ENCODE results near the gene ZFP36L1.
A peak's percentile ranks its signal among the peaks of the same experiment; 100 is the strongest.

ZFP36L1 gene

GRCh38 chr14:68819260-68819691, 26.4 kb upstream of the ZFP36L1 start:
- Histone ChIP-seq H4K20me1 (ENCODE audit: control insufficient read depth, insufficient read depth, low read depth, low read length) (no peaks in the 10 kb centered on the region), H3K4me1 (ENCODE audit: control insufficient read depth, low read length) (peaks cover 94% of the 10 kb centered on the region), H3K9me3 (ENCODE audit: control insufficient read depth, insufficient read depth, low read length) (no peaks in the 10 kb centered on the region), H3K4me2 (ENCODE audit: low read length) (peak overlapping the region; percentile 78), H3K79me2 (ENCODE audit: control insufficient read depth, low read length) (peaks cover 14% of the 10 kb centered on the region), H3F3A (ENCODE audit: control insufficient read depth, insufficient read depth) (peaks cover 18% of the 10 kb centered on the region), H3K36me3 (ENCODE audit: control insufficient read depth, low read length) (0 out of 2 replicates have a peak, but pooled peaks cover 3% of the 10 kb centered on the region), H3K4me3 (ENCODE audit: low read length) (no peak overlapping the region), H3K27me3 (ENCODE audit: control insufficient read depth, low read length) (no peaks in the 10 kb centered on the region), H3K9me2 (replicated peaks; ENCODE audit: control insufficient read depth, low read length) (no peaks in the 10 kb centered on the region), H3K27ac (ENCODE audit: low read depth, low read length) (0 out of 2 replicates have a peak overlapping the region, but pooled peaks have one; percentile 25)
- TF ChIP-seq CTCF (IDR thresholded peaks at IDR 0.05; ENCODE audit: low read depth, low read length, poor library complexity, severe bottlenecking) (no peak), EZH2phosphoT487 (IDR thresholded peaks at IDR 0.05; ENCODE audit: borderline replicate concordance, low read length) (no peak)

GRCh38 chr14:68817506-68818212, 24.8 kb upstream of the ZFP36L1 start:
- peak overlapping the region; percentile 98 for H3K4me2 ChIP-seq (ENCODE audit: low read length)
- TF ChIP-seq EZH2phosphoT487 (IDR thresholded peaks at IDR 0.05; ENCODE audit: borderline replicate concordance, low read length) = no peak
- TF ChIP-seq CTCF (IDR thresholded peaks at IDR 0.05; ENCODE audit: low read depth, low read length, poor library complexity, severe bottlenecking) = no peak
- H3F3A ChIP-seq (ENCODE audit: control insufficient read depth, insufficient read depth) = peaks cover 17% of the 10 kb centered on the region
- H3K4me3 ChIP-seq (ENCODE audit: low read length) = peak overlapping the region; percentile 72
- no peaks in the 10 kb centered on the region for H3K9me2 ChIP-seq (replicated peaks; ENCODE audit: control insufficient read depth, low read length)
- peaks cover 10% of the 10 kb centered on the region; the same call in 1 of the 2 replicates for H3K36me3 ChIP-seq (ENCODE audit: control insufficient read depth, low read length)
- H3K79me2 ChIP-seq (ENCODE audit: control insufficient read depth, low read length) = peaks cover 28% of the 10 kb centered on the region
- peaks cover 94% of the 10 kb centered on the region for H3K4me1 ChIP-seq (ENCODE audit: control insufficient read depth, low read length)
- H3K27ac ChIP-seq (ENCODE audit: low read depth, low read length) = peak overlapping the region; percentile 99; the same call in 1 of the 2 replicates
- no peaks in the 10 kb centered on the region for H3K9me3 ChIP-seq (ENCODE audit: control insufficient read depth, insufficient read depth, low read length)
- no peaks in the 10 kb centered on the region for H3K27me3 ChIP-seq (ENCODE audit: control insufficient read depth, low read length)
- no peaks in the 10 kb centered on the region for H4K20me1 ChIP-seq (ENCODE audit: control insufficient read depth, insufficient read depth, low read depth, low read length)

- Histone ChIP-seq H3K36me3 (ENCODE audit: control insufficient read depth, low read length) (peaks cover 10% of the 10 kb centered on the region; the same call in 1 of the 2 replicates), H3K27me3 (ENCODE audit: control insufficient read depth, low read length) (no peaks in the 10 kb centered on the region), H3K4me2 (ENCODE audit: low read length) (peak overlapping the region; percentile 98), H4K20me1 (ENCODE audit: control insufficient read depth, insufficient read depth, low read depth, low read length) (no peaks in the 10 kb centered on the region), H3K27ac (ENCODE audit: low read depth, low read length) (peak overlapping the region; percentile 99), H3K79me2 (ENCODE audit: control insufficient read depth, low read length) (peaks cover 28% of the 10 kb centered on the region), H3K4me1 (ENCODE audit: control insufficient read depth, low read length) (peaks cover 94% of the 10 kb centered on the region), H3K9me2 (replicated peaks; ENCODE audit: control insufficient read depth, low read length) (no peaks in the 10 kb centered on the region), H3F3A (ENCODE audit: control insufficient read depth, insufficient read depth) (peaks cover 17% of the 10 kb centered on the region), H3K9me3 (ENCODE audit: control insufficient read depth, insufficient read depth, low read length) (no peaks in the 10 kb centered on the region), H3K4me3 (ENCODE audit: low read length) (peak overlapping the region; percentile 72)
- TF ChIP-seq EZH2phosphoT487 (IDR thresholded peaks at IDR 0.05; ENCODE audit: borderline replicate concordance, low read length) = no peak
- no peak for TF ChIP-seq CTCF (IDR thresholded peaks at IDR 0.05; ENCODE audit: low read depth, low read length, poor library complexity, severe bottlenecking)
These were observed 24.1 kb upstream of the ZFP36L1 start for GRCh38 chr14:68816943-68817430.

All from DOHH2 (cell line).